Measurements from ENCODE around the gene OR2A5.
"Not testable (repeated sequence)": the region's sequence is repeated elsewhere in the genome, so short reads cannot be mapped to it uniquely, and the experiment has no call there.

OR2A5 gene

DNA sequence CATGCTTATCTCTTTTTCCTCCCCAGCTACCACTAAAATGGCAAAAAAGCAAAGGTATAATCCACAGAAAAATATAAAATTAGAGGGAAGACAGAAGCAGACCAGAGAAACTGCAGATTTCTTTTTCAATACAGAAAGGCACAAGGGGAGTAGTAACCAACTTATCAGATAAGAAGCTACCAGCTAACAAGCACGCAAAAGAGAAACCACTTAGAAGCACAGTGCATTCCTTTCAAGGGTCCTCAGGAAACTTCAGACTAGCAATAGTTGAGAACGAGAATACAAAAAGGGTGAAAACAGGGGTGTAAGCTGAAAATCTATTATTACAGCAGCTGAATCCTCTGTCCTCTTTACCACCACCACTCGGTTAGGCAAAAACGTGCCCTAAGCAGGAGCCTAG is 9.9 kb upstream of the OR2A5 start:
- Histone ChIP-seq H3K9me3 (ENCODE audit: insufficient read depth, low read length) (no peaks in the 10 kb centered on the region), H3K9me2 (replicated peaks; ENCODE audit: insufficient read depth, low read length) (no peaks in the 10 kb centered on the region; the same call in 1 of the 2 replicates), H3K27me3 (ENCODE audit: low read length) (no peaks in the 10 kb centered on the region), H3K79me2 (ENCODE audit: insufficient read depth, low read length) (no peaks in the 10 kb centered on the region), H3F3A (ENCODE audit: insufficient read depth) (no peaks in the 10 kb centered on the region), H3K27ac (ENCODE audit: low read depth, low read length) (no peak overlapping the region), H3K4me3 (ENCODE audit: insufficient read depth, low read length, poor library complexity, severe bottlenecking) (no peak overlapping the region), H2AFZ (ENCODE audit: low read depth, low read length, severe bottlenecking) (no peak overlapping the region), H3K36me3 (ENCODE audit: low read length) (no peaks in the 10 kb centered on the region), H4K20me1 (ENCODE audit: low read depth, low read length) (no peaks in the 10 kb centered on the region), H3K9ac (ENCODE audit: low read length) (no peak overlapping the region), H3K4me2 (ENCODE audit: low read depth, low read length, poor library complexity, severe bottlenecking) (no peak overlapping the region)
- TF ChIP-seq, protein P1, sequence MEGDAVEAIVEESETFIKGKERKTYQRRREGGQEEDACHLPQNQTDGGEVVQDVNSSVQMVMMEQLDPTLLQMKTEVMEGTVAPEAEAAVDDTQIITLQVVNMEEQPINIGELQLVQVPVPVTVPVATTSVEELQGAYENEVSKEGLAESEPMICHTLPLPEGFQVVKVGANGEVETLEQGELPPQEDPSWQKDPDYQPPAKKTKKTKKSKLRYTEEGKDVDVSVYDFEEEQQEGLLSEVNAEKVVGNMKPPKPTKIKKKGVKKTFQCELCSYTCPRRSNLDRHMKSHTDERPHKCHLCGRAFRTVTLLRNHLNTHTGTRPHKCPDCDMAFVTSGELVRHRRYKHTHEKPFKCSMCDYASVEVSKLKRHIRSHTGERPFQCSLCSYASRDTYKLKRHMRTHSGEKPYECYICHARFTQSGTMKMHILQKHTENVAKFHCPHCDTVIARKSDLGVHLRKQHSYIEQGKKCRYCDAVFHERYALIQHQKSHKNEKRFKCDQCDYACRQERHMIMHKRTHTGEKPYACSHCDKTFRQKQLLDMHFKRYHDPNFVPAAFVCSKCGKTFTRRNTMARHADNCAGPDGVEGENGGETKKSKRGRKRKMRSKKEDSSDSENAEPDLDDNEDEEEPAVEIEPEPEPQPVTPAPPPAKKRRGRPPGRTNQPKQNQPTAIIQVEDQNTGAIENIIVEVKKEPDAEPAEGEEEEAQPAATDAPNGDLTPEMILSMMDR (IDR thresholded peaks at IDR 0.05; ENCODE audit: insufficient read depth, low read length, poor library complexity, severe bottlenecking): no peak
- no peak for TF ChIP-seq EZH2phosphoT487 (conservative IDR thresholded peaks at IDR 0.05; ENCODE audit: low read length)

DNA sequence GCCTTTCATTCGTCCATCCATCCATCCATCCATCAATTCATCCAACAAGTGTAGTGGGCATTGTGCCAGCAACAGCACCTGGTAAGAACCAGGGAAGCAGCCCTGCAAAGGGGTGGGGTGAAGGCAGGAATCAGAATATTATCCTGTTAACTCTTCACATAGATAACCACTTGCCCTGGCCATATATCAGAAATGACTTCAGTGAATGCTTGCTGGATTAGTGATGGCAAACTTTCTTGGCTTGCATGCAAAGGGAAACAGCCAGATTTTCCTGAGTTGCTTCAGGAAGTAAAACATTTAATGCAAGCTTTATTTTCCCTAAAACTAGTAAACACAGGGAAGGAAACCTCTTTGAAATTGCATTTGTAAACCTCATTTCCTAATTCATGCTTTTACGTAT is 743 bp downstream of the OR2A5 start:
- Histone ChIP-seq H3K9me3 (ENCODE audit: insufficient read depth, low read length) (no peaks in the 10 kb centered on the region), H3K4me2 (ENCODE audit: low read depth, low read length, poor library complexity, severe bottlenecking) (no peak overlapping the region), H4K20me1 (ENCODE audit: low read depth, low read length) (no peaks in the 10 kb centered on the region), H3K36me3 (ENCODE audit: low read length) (no peaks in the 10 kb centered on the region), H3K9me2 (replicated peaks; ENCODE audit: insufficient read depth, low read length) (no peaks in the 10 kb centered on the region), H3F3A (ENCODE audit: insufficient read depth) (no peaks in the 10 kb centered on the region), H3K9ac (ENCODE audit: low read length) (no peak overlapping the region), H3K27ac (ENCODE audit: low read depth, low read length) (no peak overlapping the region), H2AFZ (ENCODE audit: low read depth, low read length, severe bottlenecking) (no peak overlapping the region), H3K79me2 (ENCODE audit: insufficient read depth, low read length) (no peaks in the 10 kb centered on the region), H3K27me3 (ENCODE audit: low read length) (no peaks in the 10 kb centered on the region), H3K4me3 (ENCODE audit: insufficient read depth, low read length, poor library complexity, severe bottlenecking) (no peak overlapping the region)
- TF ChIP-seq, protein P1 (IDR thresholded peaks at IDR 0.05; ENCODE audit: insufficient read depth, low read length, poor library complexity, severe bottlenecking): no peak
- TF ChIP-seq EZH2phosphoT487 (conservative IDR thresholded peaks at IDR 0.05; ENCODE audit: low read length): no peak

DNA sequence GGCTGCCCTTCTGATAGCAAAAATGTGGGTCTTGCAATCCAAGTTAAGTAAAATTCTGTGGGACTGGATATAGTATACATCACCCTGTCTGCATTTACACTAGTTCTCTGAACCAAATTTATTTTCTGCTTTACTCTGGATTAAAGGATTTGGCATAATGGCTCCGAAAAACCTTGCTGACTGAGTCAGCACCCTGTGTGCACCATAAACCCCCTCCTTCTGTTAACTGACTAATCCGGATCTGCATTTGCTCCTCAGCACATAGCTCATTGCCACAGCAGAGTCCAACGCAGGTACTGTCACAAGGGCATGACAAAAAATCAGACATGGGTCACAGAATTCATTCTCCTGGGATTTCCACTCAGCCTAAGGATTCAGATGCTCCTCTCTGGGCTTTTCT is 1.3 kb downstream of the OR2A5 start:
- Histone ChIP-seq H3K4me3 (ENCODE audit: insufficient read depth, low read length, poor library complexity, severe bottlenecking) (no peak overlapping the region), H4K20me1 (ENCODE audit: low read depth, low read length) (no peaks in the 10 kb centered on the region), H3K27me3 (ENCODE audit: low read length) (no peaks in the 10 kb centered on the region), H3K27ac (ENCODE audit: low read depth, low read length) (no peak overlapping the region), H3K36me3 (ENCODE audit: low read length) (no peaks in the 10 kb centered on the region), H3K79me2 (ENCODE audit: insufficient read depth, low read length) (no peaks in the 10 kb centered on the region), H3K9ac (ENCODE audit: low read length) (no peak overlapping the region), H3K4me2 (ENCODE audit: low read depth, low read length, poor library complexity, severe bottlenecking) (no peak overlapping the region), H2AFZ (ENCODE audit: low read depth, low read length, severe bottlenecking) (no peak overlapping the region), H3K9me3 (ENCODE audit: insufficient read depth, low read length) (no peaks in the 10 kb centered on the region), H3F3A (ENCODE audit: insufficient read depth) (no peaks in the 10 kb centered on the region), H3K9me2 (replicated peaks; ENCODE audit: insufficient read depth, low read length) (no peaks in the 10 kb centered on the region)
- TF ChIP-seq, protein P1 (IDR thresholded peaks at IDR 0.05; ENCODE audit: insufficient read depth, low read length, poor library complexity, severe bottlenecking): no peak
- no peak for TF ChIP-seq EZH2phosphoT487 (conservative IDR thresholded peaks at IDR 0.05; ENCODE audit: low read length)

DNA sequence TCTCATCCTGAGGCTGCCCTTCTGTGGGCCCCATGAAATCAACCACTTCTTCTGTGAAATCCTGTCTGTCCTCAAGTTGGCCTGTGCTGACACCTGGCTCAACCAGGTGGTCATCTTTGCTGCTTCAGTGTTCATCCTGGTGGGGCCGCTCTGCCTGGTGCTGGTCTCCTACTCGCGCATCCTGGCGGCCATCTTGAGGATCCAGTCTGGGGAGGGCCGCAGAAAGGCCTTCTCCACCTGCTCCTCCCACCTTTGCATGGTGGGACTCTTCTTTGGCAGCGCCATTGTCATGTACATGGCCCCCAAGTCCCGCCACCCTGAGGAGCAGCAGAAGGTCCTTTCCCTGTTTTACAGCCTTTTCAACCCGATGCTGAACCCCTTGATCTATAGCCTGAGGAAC is 2.1 kb downstream of the OR2A5 start:
- not testable (repeated sequence) for H3K79me2 ChIP-seq (ENCODE audit: insufficient read depth, low read length); H3K4me2 ChIP-seq (ENCODE audit: low read depth, low read length, poor library complexity, severe bottlenecking); H3K9me3 ChIP-seq (ENCODE audit: insufficient read depth, low read length); H3K27me3 ChIP-seq (ENCODE audit: low read length); H3K36me3 ChIP-seq (ENCODE audit: low read length); H3K27ac ChIP-seq (ENCODE audit: low read depth, low read length); H4K20me1 ChIP-seq (ENCODE audit: low read depth, low read length); H2AFZ ChIP-seq (ENCODE audit: low read depth, low read length, severe bottlenecking); H3K4me3 ChIP-seq (ENCODE audit: insufficient read depth, low read length, poor library complexity, severe bottlenecking); H3K9ac ChIP-seq (ENCODE audit: low read length); H3K9me2 ChIP-seq (replicated peaks; ENCODE audit: insufficient read depth, low read length); H3F3A ChIP-seq (ENCODE audit: insufficient read depth)
